Measurements from ENCODE around the gene LYSMD2. TPM values are rescaled to one million over a fixed set of nuclear protein-coding genes. Genes with fewer than 3 reads are reported as not detected.

The LYSMD2 gene
- total and polyA plus RNA-seq, 5 donors from 2014 or later, result 13.0 to 44.1 (median 35.5) TPM

- Histone ChIP-seq H3K27ac (ENCODE audit: insufficient read depth, low read length, poor library complexity, severe bottlenecking) (no peak overlapping the region), H3K36me3 (ENCODE audit: control insufficient read depth, insufficient read depth, low read length) (peaks cover under 1% of the 10 kb centered on the region), H3K4me1 (ENCODE audit: control insufficient read depth, insufficient read depth, low read length, poor library complexity, severe bottlenecking) (no peaks in the 10 kb centered on the region), H3K9me3 (ENCODE audit: control insufficient read depth in 2 of 2, low read length in 2 of 2) (no peaks in the 10 kb centered on the region), H3K27me3 (ENCODE audit: control insufficient read depth, insufficient read depth, low read length) (no peaks in the 10 kb centered on the region), H3K4me3 (ENCODE audit: low read depth, low read length) (no peak overlapping the region)
- Mint-ChIP-seq H3K9me3 (no peaks in the 10 kb centered on the region), H3K27me3 (no peaks in the 10 kb centered on the region), H3K27ac (no peak overlapping the region), H3K4me1 (peaks cover 0 to 4% (median 0%) of the 10 kb centered on the region in 4 donors), H3K4me3 (no peak overlapping the region), H3K36me3 (peaks cover 3% of the 10 kb centered on the region)
- ATAC-seq (ENCODE audit: low read depth in 2 of 2), result no peak
- no peak for DNase-seq
Measured at GRCh38 chr15:51714911-51715310, 22.5 kb downstream of the LYSMD2 start.

- DNase-seq (no peak), ATAC-seq (ENCODE audit: low read depth in 2 of 2) (no peak)
- H3K4me3 ChIP-seq (ENCODE audit: low read depth, low read length), result no peak overlapping the region
- no peaks in the 10 kb centered on the region for H3K36me3 Mint-ChIP-seq
- peaks cover 0 to 3% (median 0%) of the 10 kb centered on the region in 4 donors for H3K4me1 Mint-ChIP-seq
- no peak overlapping the region for H3K27ac Mint-ChIP-seq
- no peaks in the 10 kb centered on the region for H3K4me1 ChIP-seq (ENCODE audit: control insufficient read depth, insufficient read depth, low read length, poor library complexity, severe bottlenecking)
- no peak overlapping the region for H3K27ac ChIP-seq (ENCODE audit: insufficient read depth, low read length, poor library complexity, severe bottlenecking)
- H3K36me3 ChIP-seq (ENCODE audit: control insufficient read depth, insufficient read depth, low read length), result no peaks in the 10 kb centered on the region
- no peak overlapping the region for H3K4me3 Mint-ChIP-seq
- no peaks in the 10 kb centered on the region for H3K27me3 Mint-ChIP-seq
- no peaks in the 10 kb centered on the region for H3K27me3 ChIP-seq (ENCODE audit: control insufficient read depth, insufficient read depth, low read length)
- H3K9me3 ChIP-seq (ENCODE audit: control insufficient read depth in 2 of 2, low read length in 2 of 2), result no peaks in the 10 kb centered on the region
- H3K9me3 Mint-ChIP-seq, result no peaks in the 10 kb centered on the region
Measured at GRCh38 chr15:51714162-51714561, 23.3 kb downstream of the LYSMD2 start.

- Histone ChIP-seq H3K4me1 (ENCODE audit: control insufficient read depth, insufficient read depth, low read length, poor library complexity, severe bottlenecking) (no peaks in the 10 kb centered on the region), H3K36me3 (ENCODE audit: control insufficient read depth, insufficient read depth, low read length) (no peaks in the 10 kb centered on the region), H3K27ac (ENCODE audit: insufficient read depth, low read length, poor library complexity, severe bottlenecking) (no peak overlapping the region), H3K9me3 (ENCODE audit: control insufficient read depth in 2 of 2, low read length in 2 of 2) (no peaks in the 10 kb centered on the region), H3K4me3 (ENCODE audit: low read depth, low read length) (no peak overlapping the region), H3K27me3 (ENCODE audit: control insufficient read depth, insufficient read depth, low read length) (peaks cover 6% of the 10 kb centered on the region)
- Mint-ChIP-seq H3K27me3 (no peaks in the 10 kb centered on the region), H3K36me3 (no peaks in the 10 kb centered on the region), H3K4me3 (no peak overlapping the region), H3K27ac (no peak overlapping the region), H3K9me3 (peaks cover 0 to 3% (median 0%) of the 10 kb centered on the region in 7 donors), H3K4me1 (no peaks in the 10 kb centered on the region)
- DNase-seq (no peak), ATAC-seq (ENCODE audit: low read depth in 2 of 2) (no peak)
Measured at GRCh38 chr15:51709031-51709430, 28.4 kb downstream of the LYSMD2 start.

GRCh38 chr15:51708013-51708412 is 29.4 kb downstream of the LYSMD2 start:
- no peak overlapping the region for H3K4me3 Mint-ChIP-seq
- H3K36me3 Mint-ChIP-seq, result no peaks in the 10 kb centered on the region
- ATAC-seq (ENCODE audit: low read depth in 2 of 2) (no peak), DNase-seq (no peak)
- Histone ChIP-seq H3K9me3 (ENCODE audit: control insufficient read depth in 2 of 2, low read length in 2 of 2) (no peaks in the 10 kb centered on the region), H3K27me3 (ENCODE audit: control insufficient read depth, insufficient read depth, low read length) (peaks cover 6% of the 10 kb centered on the region), H3K4me3 (ENCODE audit: low read depth, low read length) (no peak overlapping the region), H3K27ac (ENCODE audit: insufficient read depth, low read length, poor library complexity, severe bottlenecking) (no peak overlapping the region), H3K4me1 (ENCODE audit: control insufficient read depth, insufficient read depth, low read length, poor library complexity, severe bottlenecking) (no peaks in the 10 kb centered on the region), H3K36me3 (ENCODE audit: control insufficient read depth, insufficient read depth, low read length) (no peaks in the 10 kb centered on the region)
- no peaks in the 10 kb centered on the region for H3K27me3 Mint-ChIP-seq
- H3K9me3 Mint-ChIP-seq, result peaks cover 0 to 4% (median 0%) of the 10 kb centered on the region in 7 donors
- H3K27ac Mint-ChIP-seq, result no peak overlapping the region
- H3K4me1 Mint-ChIP-seq, result no peaks in the 10 kb centered on the region

- ATAC-seq (ENCODE audit: low read depth in 2 of 2) (no peak), DNase-seq (no peak)
- no peaks in the 10 kb centered on the region for H3K4me1 ChIP-seq (ENCODE audit: control insufficient read depth, insufficient read depth, low read length, poor library complexity, severe bottlenecking)
- H3K27me3 ChIP-seq (ENCODE audit: control insufficient read depth, insufficient read depth, low read length), result peaks cover 8% of the 10 kb centered on the region
- H3K4me1 Mint-ChIP-seq, result no peaks in the 10 kb centered on the region
- H3K36me3 Mint-ChIP-seq, result no peaks in the 10 kb centered on the region
- no peak overlapping the region for H3K4me3 Mint-ChIP-seq
- H3K4me3 ChIP-seq (ENCODE audit: low read depth, low read length), result no peak overlapping the region
- H3K27ac ChIP-seq (ENCODE audit: insufficient read depth, low read length, poor library complexity, severe bottlenecking), result no peak overlapping the region
- no peaks in the 10 kb centered on the region for H3K36me3 ChIP-seq (ENCODE audit: control insufficient read depth, insufficient read depth, low read length)
- no peaks in the 10 kb centered on the region for H3K27me3 Mint-ChIP-seq
- H3K9me3 Mint-ChIP-seq, result peaks cover 0 to 4% (median 0%) of the 10 kb centered on the region in 7 donors
- no peaks in the 10 kb centered on the region for H3K9me3 ChIP-seq (ENCODE audit: control insufficient read depth in 2 of 2, low read length in 2 of 2)
- no peak overlapping the region for H3K27ac Mint-ChIP-seq
Measured at GRCh38 chr15:51706926-51707608, 30.4 kb downstream of the LYSMD2 start.

GRCh38 chr15:51706291-51706690 is 31.2 kb downstream of the LYSMD2 start:
- DNase-seq (no peak), ATAC-seq (ENCODE audit: low read depth in 2 of 2) (no peak)
- H3K4me1 Mint-ChIP-seq, result no peaks in the 10 kb centered on the region
- Histone ChIP-seq H3K4me1 (ENCODE audit: control insufficient read depth, insufficient read depth, low read length, poor library complexity, severe bottlenecking) (no peaks in the 10 kb centered on the region), H3K4me3 (ENCODE audit: low read depth, low read length) (no peak overlapping the region), H3K36me3 (ENCODE audit: control insufficient read depth, insufficient read depth, low read length) (no peaks in the 10 kb centered on the region), H3K9me3 (ENCODE audit: control insufficient read depth in 2 of 2, low read length in 2 of 2) (no peaks in the 10 kb centered on the region), H3K27ac (ENCODE audit: insufficient read depth, low read length, poor library complexity, severe bottlenecking) (no peak overlapping the region), H3K27me3 (ENCODE audit: control insufficient read depth, insufficient read depth, low read length) (peaks cover 10% of the 10 kb centered on the region)
- no peak overlapping the region for H3K4me3 Mint-ChIP-seq
- peaks cover 0 to 4% (median 0%) of the 10 kb centered on the region in 7 donors for H3K9me3 Mint-ChIP-seq
- no peaks in the 10 kb centered on the region for H3K27me3 Mint-ChIP-seq
- no peaks in the 10 kb centered on the region for H3K36me3 Mint-ChIP-seq
- H3K27ac Mint-ChIP-seq, result no peak overlapping the region

- no peaks in the 10 kb centered on the region for H3K36me3 Mint-ChIP-seq
- no peak for DNase-seq
Measured at GRCh38 chr15:51702710-51703109, 34.7 kb downstream of the LYSMD2 start.

GRCh38 chr15:51699373-51699772 is 38.1 kb downstream of the LYSMD2 start:
- Mint-ChIP-seq H3K27me3 (peaks cover 20% of the 10 kb centered on the region), H3K4me1 (no peaks in the 10 kb centered on the region), H3K4me3 (no peak overlapping the region), H3K9me3 (peaks cover 0 to 2% (median 0%) of the 10 kb centered on the region in 7 donors), H3K27ac (no peak overlapping the region), H3K36me3 (no peaks in the 10 kb centered on the region)
- H3K27ac ChIP-seq (ENCODE audit: insufficient read depth, low read length, poor library complexity, severe bottlenecking), result no peak overlapping the region
- ATAC-seq (ENCODE audit: low read depth in 2 of 2) (no peak), DNase-seq (no peak)
- no peak overlapping the region for H3K4me3 ChIP-seq (ENCODE audit: low read depth, low read length)
- H3K4me1 ChIP-seq (ENCODE audit: control insufficient read depth, insufficient read depth, low read length, poor library complexity, severe bottlenecking), result no peaks in the 10 kb centered on the region
- no peaks in the 10 kb centered on the region for H3K9me3 ChIP-seq (ENCODE audit: control insufficient read depth in 2 of 2, low read length in 2 of 2)
- peaks cover 16% of the 10 kb centered on the region for H3K27me3 ChIP-seq (ENCODE audit: control insufficient read depth, insufficient read depth, low read length)
- no peaks in the 10 kb centered on the region for H3K36me3 ChIP-seq (ENCODE audit: control insufficient read depth, insufficient read depth, low read length)

More at GRCh38 chr15:51702710-51703109, 34.7 kb downstream of the LYSMD2 start:
- Mint-ChIP-seq H3K4me3 (no peak overlapping the region), H3K27me3 (peaks cover 13% of the 10 kb centered on the region), H3K9me3 (peaks cover 0 to 4% (median 0%) of the 10 kb centered on the region in 7 donors), H3K4me1 (no peaks in the 10 kb centered on the region), H3K27ac (no peak overlapping the region)
- ATAC-seq (ENCODE audit: low read depth in 2 of 2), result no peak
- Histone ChIP-seq H3K9me3 (ENCODE audit: control insufficient read depth in 2 of 2, low read length in 2 of 2) (no peaks in the 10 kb centered on the region), H3K36me3 (ENCODE audit: control insufficient read depth, insufficient read depth, low read length) (no peaks in the 10 kb centered on the region), H3K27ac (ENCODE audit: insufficient read depth, low read length, poor library complexity, severe bottlenecking) (no peak overlapping the region), H3K4me1 (ENCODE audit: control insufficient read depth, insufficient read depth, low read length, poor library complexity, severe bottlenecking) (no peaks in the 10 kb centered on the region), H3K4me3 (ENCODE audit: low read depth, low read length) (no peak overlapping the region), H3K27me3 (ENCODE audit: control insufficient read depth, insufficient read depth, low read length) (peaks cover 20% of the 10 kb centered on the region)
